Right lobe of liver (tissue), 4 donors: ENCODE results near the gene LIF.

ENCODE experiments used
- CTCF ChIP-seq, 4 donors: fragments of 200-600 bp in 3 of 4; fragments of 450-650 bp in 1 of 4; IDR thresholded peaks; one replicate each; pipeline versions ENCODE4 v1.5.1 to v1.8.0; 2016 to 2022; ENCODE audit warnings: antibody characterized with exemption in 4 of 4, mild to moderate bottlenecking in 2 of 4
- POLR2A ChIP-seq: fragments of 450-650 bp; IDR thresholded peaks from one replicate; pipeline ENCODE4 v1.6.1; 2017; ENCODE audit warnings: antibody characterized with exemption, mild to moderate bottlenecking
- donor health status: DM: no; HTN: no; CAD: no.
- donor health status: DM: no; HTN: no; CAD: no.
- donor health status: DM: no; HTN: yes; CAD: no.

- no peak for TF ChIP-seq CTCF (IDR thresholded peaks at IDR 0.05)
- TF ChIP-seq POLR2A, result no peak
Measured at GRCh38 chr22:30212996-30213441, 33.5 kb downstream of the LIF start.
